ENCODE measurements around the gene SLIT3.

Gene SLIT3

DNA sequence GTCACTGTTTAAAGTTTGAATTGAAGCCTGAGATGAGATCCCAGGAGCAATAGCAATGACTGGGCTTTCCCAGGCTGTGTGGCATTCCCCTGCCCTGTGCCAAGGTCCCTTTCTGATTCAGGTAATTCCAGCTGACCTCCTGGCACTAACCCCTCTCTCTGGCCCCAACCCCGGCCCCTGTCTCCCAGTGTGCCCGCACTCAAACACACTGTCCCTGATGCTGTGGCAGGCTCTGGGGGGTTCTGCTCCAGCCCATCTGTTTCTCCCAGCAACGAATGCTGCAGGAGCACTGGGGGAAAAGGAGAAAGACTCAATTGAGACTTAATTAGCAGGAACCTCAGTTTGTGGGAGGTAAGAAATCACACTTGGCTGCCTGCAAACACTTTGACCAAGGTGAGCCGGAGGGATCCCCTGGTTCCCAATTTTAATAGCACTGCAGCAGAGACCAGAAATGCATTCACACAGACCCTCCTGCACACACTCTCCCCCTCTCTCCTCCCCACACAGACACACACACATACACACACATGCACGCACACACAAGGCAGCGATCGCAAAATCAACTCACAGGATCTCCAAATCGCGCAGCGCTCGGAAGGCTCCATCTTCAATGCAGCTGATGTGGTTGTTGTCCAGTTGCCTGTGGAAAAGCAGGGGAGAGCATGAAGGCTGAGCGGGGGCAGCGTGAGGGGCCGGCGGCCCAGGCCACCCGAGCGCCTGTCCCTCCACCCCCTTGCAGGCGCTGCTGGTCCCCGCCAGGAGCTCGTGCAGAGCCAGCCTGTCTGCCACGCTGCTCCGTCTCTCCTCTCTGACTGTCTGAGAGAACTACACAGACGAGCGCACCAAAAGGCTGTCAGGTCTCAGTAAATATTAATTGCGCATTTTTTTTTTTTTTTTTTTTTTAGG lies 456.7 kb downstream of the SLIT3 start:
- DNase-seq = no peak

DNA sequence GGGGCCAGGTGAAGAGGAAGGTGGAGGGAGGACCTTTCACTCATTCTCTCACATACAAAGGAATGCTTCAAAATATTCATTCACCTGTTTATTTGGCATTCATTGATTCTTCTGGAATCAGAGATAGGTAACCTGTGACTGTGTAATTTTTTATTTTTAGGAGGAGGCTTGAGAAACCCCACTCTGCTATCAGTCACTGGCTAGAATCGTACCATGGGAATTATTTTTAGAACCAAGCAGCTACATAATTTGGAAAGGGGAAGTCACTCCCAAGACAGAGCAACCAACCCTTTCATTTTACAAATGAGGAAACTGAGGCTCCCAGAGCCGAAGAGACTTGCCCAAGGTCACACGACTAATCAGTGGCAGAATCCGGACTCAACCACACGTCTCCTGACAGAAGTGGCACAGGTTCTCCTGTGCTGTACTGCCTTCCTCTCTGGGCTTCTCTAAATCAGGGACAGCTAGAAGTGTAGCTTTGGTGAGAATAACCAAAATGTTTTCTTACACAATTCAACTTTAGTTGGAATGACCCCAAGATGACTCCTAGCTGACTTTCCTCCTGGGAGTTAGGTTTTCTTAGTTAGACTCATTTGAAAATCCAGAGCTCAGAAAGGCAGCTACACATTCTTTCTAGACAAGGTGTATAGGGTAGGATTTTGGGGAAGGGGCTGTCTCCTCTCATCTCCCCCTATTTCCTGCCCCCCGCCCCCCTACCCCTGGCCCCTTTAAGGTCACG lies 457.5 kb downstream of the SLIT3 start:
- no peak for DNase-seq

DNA sequence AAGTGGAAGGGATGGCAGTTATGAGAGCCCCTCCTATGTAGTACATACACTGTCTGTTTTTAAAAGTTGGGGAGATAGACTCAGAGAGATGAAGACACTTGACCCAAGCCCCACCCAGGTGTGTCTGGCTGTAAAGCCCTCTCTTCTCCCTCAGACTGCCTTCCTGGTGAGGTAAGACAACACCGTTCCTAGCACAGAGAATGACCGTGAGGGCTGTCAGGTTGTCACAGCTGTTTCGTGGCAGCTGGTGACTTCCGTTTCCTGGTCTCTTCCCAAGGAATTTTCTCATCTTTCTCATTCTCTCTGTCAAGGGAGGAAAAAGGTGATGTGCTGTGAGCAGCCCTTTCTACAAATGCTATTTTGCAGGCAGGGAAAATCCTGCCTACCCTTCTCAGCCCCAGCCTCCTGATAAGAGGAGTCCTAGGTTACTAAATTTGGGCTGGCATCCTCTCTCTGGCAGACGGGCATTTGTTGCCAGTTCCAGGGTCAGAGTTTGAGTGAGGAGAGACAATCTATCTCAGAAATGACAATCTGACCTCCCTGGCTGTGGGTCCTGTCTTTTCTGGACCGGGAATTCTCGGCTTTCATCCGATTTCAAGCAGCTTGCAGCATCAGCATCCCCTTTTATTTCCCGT lies 458.3 kb downstream of the SLIT3 start:
- DNase-seq = no peak

DNA sequence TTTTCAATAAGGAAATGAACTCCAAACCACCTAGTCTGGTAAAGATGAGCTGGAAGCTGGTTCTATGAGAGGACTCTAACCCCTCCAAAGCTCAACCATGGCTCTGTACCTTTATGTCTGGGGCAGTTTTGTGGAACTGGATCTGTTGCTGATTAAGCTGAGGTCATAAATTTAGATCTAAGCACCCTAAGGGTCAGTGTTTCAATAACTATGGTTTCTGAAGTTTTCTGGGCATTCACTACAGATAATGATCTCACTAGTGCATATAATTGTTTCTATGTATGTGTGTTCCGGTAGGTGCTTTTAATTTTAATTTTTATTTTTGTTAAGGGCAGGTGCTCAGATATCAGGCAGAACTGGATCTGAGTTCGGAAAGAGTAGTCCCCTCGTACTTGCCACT lies 463.1 kb downstream of the SLIT3 start:
- DNase-seq = no peak

DNA sequence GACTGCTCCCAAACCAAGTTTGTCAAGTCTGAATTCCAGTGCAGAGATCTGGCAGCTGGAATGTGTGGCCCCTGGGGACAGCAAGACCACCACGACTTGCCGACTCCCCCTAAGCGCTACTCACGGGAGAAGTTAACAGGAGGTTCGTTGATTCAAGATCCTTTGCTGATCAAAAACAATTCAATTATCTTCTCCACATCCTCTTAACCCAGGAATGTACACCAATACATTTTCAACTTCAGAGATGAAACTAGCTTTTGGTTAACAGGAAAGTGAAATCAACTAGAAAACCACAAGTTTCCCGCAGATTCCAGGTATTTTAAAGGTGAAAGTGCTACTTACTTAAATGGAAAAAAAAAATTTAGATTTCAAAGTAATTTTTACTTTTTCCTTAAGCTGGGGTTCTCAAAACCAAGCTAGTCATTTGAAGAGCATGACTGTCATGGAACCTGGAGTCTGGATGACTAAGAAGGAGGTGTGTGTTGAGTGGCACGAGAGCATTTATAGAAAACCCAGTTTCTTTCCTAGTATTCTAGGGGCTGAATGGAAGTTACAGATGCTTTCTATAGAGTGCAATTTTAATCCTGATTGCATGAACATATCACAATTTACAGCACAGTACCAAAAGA lies 464.2 kb downstream of the SLIT3 start:
- DNase-seq = no peak

DNA sequence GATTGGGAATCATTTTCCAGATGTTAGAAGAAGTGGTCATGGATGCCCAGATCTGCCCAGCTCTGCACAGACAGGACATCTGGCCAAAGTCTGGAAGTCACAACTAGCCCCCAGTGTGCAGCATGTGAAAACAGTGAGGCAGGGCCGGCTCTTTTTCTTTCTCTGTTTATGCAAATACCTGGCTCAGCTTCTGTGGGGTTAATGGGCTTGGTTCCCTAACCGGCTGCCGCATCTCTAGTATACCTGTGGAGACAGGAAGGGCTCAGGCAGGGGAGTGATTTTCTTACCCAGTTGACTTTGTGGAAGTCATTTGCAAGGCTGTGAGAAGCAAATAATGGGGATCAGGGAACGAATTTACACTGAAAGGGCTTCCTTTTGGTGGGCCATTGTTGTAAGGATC lies 467.0 kb downstream of the SLIT3 start:
- no peak for DNase-seq

DNA sequence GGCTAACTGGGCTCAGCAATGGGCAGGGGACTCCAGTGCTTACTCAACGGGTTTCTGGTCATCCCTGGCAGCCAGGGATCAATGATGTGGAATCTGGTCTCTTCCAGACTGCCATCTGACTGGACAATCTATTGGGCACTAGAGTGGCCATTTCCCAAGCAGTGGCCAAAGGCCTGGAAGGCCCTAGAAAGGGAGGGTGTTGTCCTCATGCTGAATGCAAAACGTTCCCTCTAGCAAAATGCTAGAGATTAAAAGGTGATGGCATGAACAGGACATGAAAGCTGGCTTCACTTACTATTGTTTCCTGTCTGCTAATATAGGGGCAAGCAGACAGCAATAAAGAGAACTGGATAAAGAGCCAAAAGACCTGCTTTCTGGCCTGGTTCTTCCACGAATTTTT lies 467.6 kb downstream of the SLIT3 start:
- DNase-seq = no peak

DNA sequence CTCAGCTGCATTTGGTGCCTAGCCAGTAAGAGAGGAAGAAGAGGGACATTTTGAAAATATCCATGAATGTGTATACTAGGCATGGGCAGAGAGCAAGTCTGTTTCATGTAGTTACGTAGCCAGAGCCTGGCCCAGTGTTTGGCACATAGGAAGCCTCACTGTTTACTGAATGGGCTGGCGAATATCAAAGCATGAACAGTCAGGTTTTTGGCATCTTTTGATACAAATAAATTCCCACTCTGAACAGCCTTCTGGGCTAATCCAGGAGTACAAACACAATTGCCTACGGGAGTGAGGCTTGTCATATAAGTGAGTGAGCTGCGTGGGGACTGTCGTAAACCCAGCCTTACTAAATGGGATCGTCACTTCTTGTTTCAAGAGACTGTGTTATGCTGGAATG lies 468.6 kb downstream of the SLIT3 start:
- DNase-seq = no peak

DNA sequence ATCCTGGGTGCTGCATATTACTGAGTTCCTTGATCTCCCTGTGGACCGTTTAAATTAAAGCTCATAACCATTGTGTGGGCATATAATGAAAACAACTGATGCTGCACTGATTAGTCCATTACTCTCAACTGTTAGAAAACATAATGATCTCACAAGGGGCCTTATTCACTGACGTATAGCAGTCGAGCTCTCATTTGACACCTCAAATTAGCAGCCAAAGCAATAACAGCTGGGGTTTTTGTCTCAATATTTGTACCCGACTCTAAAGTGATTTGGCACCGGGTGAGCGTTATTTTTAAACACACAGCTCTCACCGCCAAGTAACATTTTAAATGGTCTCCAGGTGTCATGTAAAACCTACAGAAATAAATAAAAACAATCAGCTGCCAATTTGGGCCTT lies 469.6 kb downstream of the SLIT3 start:
- no peak for DNase-seq

DNA sequence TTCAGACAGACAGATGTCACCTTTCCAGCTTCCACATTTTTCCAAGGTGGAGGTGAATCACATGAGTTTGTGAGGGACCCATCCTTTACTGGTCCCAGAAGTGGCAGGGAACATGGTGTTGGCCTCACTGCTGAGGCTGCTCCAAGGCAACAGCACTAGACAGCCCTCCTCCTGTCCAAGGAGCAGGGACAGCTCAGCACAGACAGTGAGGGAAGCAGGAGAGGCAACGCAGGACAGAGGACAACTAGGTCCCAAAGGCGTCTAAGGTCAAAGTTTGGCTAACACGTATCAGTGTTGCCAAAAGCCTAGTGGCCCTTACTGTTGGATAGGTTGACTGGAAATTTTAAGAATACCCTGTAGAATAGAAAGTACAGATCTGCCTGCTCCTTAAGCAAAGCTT lies 470.1 kb downstream of the SLIT3 start:
- no peak for DNase-seq

DNA sequence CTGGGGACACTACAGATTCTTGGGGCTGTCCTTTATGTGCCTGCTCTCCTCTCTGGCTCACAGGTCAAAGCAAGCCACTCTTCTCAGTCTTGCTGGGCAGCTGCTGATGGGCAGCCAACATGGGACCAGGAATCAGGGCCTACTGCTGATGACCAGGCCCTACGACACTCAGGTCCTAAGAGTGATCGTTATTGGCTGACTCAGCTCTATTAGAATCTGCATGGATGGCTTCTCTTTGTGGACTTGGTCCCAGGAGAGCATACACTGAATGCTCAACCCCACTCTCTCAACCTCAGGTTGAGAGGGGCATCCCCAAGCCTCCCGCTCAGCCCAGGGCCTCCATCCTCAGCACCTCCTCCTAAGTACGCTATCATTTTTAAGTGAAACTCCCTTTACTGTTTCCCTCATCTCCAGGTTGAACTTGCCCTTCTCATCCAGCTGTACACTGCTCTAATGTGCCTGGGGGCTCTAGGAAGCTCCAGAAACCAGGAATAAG lies 471.0 kb downstream of the SLIT3 start:
- no peak for DNase-seq

DNA sequence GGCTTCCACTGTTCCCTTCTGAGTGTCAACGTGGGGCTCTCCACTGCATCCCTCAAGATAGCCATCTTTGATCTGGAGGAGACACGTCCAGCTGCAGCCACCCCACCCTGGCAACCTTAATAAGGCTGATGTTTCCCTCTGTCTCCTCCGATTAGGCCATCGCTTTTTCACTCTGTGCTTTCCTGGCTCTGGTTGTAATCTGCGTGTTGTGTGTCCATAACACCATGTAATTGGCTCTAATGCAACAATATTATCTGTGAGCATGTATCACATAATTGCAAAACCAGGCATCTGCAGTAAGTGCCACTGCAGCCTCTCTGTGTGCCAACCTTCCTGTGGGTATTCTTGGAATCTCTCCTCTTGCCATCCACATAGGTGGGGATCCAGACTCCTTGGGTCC lies 471.9 kb downstream of the SLIT3 start:
- DNase-seq = no peak

DNA sequence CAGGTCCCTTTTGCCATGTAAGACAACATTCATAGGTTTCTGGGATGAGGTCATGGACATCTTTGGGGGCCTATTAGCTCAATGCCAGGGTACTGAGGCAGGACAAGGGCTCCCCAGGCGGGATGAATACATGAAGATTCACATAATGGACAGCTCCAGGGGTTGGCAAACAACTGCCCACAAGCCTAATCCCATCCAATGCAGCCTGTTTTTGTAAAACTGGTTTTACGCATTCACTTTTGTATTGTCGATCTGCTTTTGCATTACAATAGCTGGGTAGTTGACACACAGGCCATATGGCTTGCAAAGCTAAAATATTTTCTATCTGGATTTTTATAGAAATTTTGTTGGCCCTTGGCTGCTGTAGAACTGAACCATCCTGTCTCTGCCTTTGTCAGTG lies 473.3 kb downstream of the SLIT3 start:
- DNase-seq = no peak

DNA sequence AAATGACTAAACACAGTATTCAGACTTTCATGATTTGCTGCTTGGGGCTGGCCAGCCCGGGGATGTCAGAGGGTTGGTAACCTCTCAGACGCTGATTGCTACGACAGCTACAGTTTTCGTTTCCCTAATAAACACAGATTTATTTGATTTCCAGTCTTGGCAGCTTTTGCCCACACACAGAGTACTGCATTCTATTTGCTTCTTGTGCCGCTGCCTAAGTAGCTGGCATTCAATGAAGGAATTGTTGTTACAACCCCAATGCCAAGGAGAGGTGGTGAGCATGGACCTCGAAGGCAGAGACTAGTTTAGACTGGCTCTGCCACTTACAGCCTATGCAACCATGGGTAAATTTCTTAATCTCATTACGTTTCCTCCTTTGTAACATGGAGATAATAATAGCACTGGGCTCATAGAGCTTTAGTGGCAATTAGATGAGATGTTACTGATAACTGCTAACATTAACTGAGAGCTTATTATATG lies 474.7 kb downstream of the SLIT3 start:
- DNase-seq = no peak

DNA sequence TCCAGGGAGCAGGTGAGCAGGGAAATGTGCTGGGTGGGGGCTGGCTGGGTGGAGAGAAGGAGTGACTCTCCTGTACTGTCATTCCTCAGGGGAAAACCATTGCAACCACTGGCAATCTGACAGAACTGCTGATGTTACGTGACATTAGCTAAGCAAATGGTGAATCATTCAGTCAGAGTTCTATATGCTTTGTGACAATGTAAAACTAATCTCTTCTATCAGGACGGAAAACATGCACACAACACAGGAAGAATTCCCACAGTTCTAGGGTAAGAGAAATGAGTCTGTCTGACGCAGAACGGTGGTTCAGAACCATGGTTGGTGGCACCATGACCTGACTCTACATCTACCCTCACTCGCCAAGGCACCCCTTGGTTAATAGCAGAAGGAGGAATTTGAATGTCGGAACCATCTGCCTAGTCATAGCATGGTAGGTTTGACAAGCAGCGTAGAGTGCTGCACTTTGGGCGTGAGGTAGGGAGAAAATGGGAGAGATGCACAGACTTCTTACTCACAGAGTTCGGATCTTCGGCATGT lies 478.1 kb downstream of the SLIT3 start:
- no peak for DNase-seq

DNA sequence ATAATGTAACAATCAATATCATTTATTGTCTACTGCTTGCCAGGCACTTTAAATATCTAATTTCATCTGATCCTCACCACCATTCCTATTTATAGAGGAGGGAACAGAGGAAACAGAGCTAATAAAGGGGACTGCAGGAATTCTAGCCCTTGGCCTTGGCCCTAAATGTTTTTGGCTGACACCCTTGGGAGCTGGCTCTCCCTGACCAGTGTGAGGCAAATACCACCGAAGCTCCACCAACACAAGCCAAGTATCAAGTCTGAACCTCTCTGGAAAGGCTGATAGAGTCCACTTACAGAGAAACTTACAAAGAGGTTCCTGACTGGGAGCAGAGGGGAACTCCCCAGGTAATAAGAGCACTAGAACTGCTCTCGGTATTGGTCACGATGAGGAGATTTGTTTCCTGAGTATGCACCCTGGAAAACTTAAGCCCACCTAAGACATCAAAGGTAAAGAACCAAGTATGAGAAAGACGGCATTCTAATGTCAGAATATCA lies 478.6 kb downstream of the SLIT3 start:
- DNase-seq = no peak

DNA sequence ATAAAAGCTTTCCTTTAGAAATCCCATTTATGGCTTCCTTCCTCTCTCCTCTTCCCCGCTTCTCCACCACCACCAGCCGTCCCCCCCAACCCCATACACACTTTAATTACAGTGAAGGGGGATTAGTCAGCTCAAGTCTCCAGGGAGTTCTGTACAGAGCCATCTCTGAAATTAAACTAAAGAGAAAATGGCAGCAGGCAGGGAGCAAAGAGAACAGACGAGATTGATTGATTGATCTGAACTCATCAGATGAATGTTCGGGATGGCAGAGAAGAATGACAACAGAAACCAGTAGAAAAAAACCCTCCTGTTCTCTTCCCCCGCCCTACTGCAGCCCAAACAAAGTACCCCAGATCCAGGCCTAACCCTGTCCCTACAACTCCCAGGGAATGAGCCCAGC lies 480.1 kb downstream of the SLIT3 start:
- DNase-seq = no peak

DNA sequence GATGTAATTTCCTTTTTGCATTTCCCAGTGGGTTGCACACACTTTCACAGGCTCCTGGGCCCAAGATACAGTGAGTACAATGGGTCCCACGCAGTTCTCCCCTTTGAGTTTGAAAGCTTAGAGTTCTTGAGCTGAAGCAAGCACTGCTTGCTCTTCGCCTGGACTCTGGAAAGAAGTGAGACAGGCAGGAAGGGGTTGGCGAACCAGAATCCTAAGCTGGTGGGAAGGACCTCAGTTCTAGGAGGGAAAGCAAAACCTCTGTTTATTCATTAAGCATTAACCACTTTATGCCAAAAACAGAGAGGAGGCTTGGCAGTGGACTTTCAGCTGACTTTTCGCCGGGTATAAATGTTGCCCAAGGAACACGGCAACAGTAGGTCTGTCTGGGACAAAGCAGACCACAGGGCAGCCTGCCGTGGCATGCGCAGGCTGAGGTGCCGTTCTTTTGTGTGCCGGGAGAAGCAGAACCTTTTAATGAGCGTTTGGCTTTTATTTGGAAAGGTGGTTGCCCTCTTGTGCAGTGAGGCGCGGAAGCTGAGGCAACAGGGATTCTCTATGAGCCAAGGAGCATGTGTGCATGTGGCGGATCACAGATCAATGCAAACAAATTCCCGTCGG lies 481.8 kb downstream of the SLIT3 start:
- no peak for DNase-seq

DNA sequence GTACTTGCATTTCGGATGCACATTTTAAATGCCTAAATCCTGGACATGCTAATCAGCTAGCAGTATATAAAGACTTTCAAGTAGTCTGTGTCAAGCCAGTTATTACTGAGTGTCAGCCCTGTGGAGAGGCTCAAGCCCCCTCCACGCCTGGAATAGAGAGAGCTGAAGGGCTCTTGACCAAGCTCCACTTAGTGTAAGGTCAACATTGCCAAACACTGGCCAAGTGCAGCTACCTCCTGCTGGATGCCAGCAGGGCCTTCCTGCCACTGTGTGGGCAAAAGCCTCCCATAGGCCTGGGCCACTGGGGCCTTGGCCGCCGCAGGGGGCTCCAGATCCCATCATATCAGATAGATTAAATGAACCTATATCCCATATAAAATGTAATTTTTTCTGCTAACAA lies 482.4 kb downstream of the SLIT3 start:
- no peak for DNase-seq

DNA sequence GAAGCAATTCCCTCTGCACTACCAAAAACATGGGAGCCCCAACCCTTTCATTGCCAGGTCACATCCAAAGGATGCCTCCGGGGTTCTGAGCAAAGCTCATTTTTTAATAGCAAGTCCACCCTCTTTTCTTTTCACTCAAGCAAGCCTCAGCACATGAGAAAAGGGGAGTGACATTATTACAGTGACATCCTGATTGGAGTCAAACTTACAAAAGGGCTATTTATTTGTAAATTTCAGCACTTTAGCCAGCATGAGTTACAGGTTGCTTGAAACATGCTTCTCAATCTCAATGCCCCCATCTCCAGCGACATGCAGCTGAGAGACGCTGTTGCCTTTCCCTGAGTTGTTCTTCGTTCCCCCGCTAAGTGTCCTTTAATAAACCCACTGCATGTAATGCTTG lies 483.3 kb downstream of the SLIT3 start:
- DNase-seq = no peak

DNA sequence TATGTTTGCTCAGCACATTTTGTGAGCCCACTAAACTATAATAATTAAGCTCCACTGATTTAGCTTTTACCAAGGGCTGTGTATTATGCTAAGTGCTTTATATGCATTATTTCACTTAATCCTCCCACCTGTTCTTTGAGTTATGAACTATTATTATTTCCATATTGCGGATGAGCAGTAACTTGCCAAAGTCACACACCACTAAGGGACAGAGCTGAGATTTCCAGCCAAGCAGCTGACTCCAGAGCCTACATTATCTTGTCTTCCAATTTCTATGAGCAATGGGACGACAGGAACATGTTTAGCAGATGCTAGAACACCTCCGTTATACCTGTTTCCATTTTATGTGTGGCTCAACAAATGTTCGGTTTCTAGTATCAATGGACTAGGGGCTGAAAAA lies 484.3 kb downstream of the SLIT3 start:
- DNase-seq = no peak
